Prostate gland (tissue), 2 donors: ENCODE measurements around the gene C1QTNF6.

Experiments used
- CTCF ChIP-seq, 4 experiments: fragments of 200-600 bp in 2 of 4; fragments of 450-650 bp in 2 of 4; sonication (generic) in 2 of 4; IDR thresholded peaks; 1 replicate in 3 of 4; 2 replicates in 1 of 4; pipeline ENCODE4 v1.5.1; 2016 to 2019; ENCODE audit warnings: antibody characterized with exemption in 4 of 4, mild to moderate bottlenecking in 2 of 4, moderate library complexity in 2 of 4
- POLR2A ChIP-seq: fragments of 450-650 bp; IDR thresholded peaks from one replicate; pipeline ENCODE4 v1.6.1; 2016; ENCODE audit warnings: antibody characterized with exemption, mild to moderate bottlenecking

- TF ChIP-seq CTCF (IDR thresholded peaks at IDR 0.05) (no peak), POLR2A (no peak)
Observed at GRCh38 chr22:37190262-37190780, 2.3 kb upstream of the C1QTNF6 start.
